ENCODE measurements around the gene SYNGR3. TPM values are rescaled to one million over a fixed set of nuclear protein-coding genes. Genes with fewer than 3 reads are reported as not detected.

SYNGR3 gene
- total and polyA plus RNA-seq, 2 of the 13 experiments (the other 11 are each of a cell fraction or from before 2014, with no cell fraction given), result 0.97 to 5.7 TPM

GRCh38 chr16:1983544-1984346, 6.0 kb upstream of the SYNGR3 start, which contains the start of gene GFER (continued):
- TF ChIP-seq GFI1 (CRISPR knock-in tag; IDR thresholded peaks at IDR 0.05; ENCODE audit: borderline replicate concordance) (peak; percentile 88), ZKSCAN8 (CRISPR knock-in tag; IDR thresholded peaks at IDR 0.05; ENCODE audit: borderline replicate concordance) (no peak; the same call in 1 of the 2 replicates), STAG1 (CRISPR knock-in tag; IDR thresholded peaks at IDR 0.05) (peak; percentile 34; the same call in 1 of the 2 replicates), DBP (CRISPR knock-in tag; IDR thresholded peaks at IDR 0.05; ENCODE audit: not compliant biosample characterization) (peak; percentile 37), HDAC1 (CRISPR knock-in tag; IDR thresholded peaks at IDR 0.05) (peak; percentile 87), HNRNPH1 (optimal IDR thresholded peaks at IDR 0.05; ENCODE audit: low read depth, low read length) (no peak), ZNF556 (CRISPR knock-in tag; IDR thresholded peaks at IDR 0.05; ENCODE audit: borderline replicate concordance) (0 out of 2 replicates have a peak, but pooled peaks have one; percentile 19), ZNF772 (CRISPR knock-in tag; IDR thresholded peaks at IDR 0.05) (0 out of 2 replicates have a peak, but pooled peaks have one; percentile 68), HOXA7 (CRISPR knock-in tag; IDR thresholded peaks at IDR 0.05) (no peak), RFX5 (IDR thresholded peaks at IDR 0.05; ENCODE audit: low read depth, low read length) (no peak)
- TF ChIP-seq, protein P1, sequence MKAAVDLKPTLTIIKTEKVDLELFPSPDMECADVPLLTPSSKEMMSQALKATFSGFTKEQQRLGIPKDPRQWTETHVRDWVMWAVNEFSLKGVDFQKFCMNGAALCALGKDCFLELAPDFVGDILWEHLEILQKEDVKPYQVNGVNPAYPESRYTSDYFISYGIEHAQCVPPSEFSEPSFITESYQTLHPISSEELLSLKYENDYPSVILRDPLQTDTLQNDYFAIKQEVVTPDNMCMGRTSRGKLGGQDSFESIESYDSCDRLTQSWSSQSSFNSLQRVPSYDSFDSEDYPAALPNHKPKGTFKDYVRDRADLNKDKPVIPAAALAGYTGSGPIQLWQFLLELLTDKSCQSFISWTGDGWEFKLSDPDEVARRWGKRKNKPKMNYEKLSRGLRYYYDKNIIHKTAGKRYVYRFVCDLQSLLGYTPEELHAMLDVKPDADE (CRISPR knock-in tag; IDR thresholded peaks at IDR 0.05), result no peak

Measured in HepG2 (cell line).